Endothelial cell of umbilical vein (primary cell): ENCODE data around the gene CYBB. TPM values are rescaled to one million over a fixed set of nuclear protein-coding genes. Genes with fewer than 3 reads are reported as not detected.
A peak's percentile ranks its signal among the peaks of the same experiment; 100 is the strongest.

ENCODE experiments used
- BruUV-seq: library from RNA; stranded (reverse); fragments of 400-500 nt; replicated peaks from 2 replicates; lab custom pipeline; 2021; lab: Mats Ljungman, UMichigan
- CTCF ChIA-PET: fragments of 300-600, 350-600 bp; sonication (Branson Sonifier 250); formaldehyde crosslinking; loops from one replicate; lab custom pipeline; 2021; ENCODE audit warnings: antibody characterized with exemption, inconsistent platforms; lab: Charles Lee
- POLR2A ChIA-PET: fragments of 300-600, 350-600 bp; sonication (Branson Sonifier 250); formaldehyde crosslinking; loops from one replicate; lab custom pipeline; 2021; ENCODE audit warnings: antibody characterized with exemption, inconsistent platforms; lab: Charles Lee
- DNase-seq: peaks from one replicate; pipeline ENCODE4 v3.0.0-alpha.2; 2011; ENCODE audit warnings: low read depth, low spot score
- FAIRE-seq: peaks from 2 replicates; lab custom pipeline; 2011; peaks lifted over from hg19 to GRCh38; lab: Jason Lieb, UNC
- H2AFZ ChIP-seq: 2 replicates; pipeline ENCODE4 v1.6.0; 2012; ENCODE audit warnings: low read depth, low read length, control low read depth, inconsistent platforms
- H3K27ac ChIP-seq: 2 replicates; pipeline ENCODE4 v1.5.1; 2011; ENCODE audit warnings: low read depth, mild to moderate bottlenecking, control low read depth, low read length, moderate library complexity; ENCODE audit not compliant: insufficient read depth
- H3K27me3 ChIP-seq, 2 experiments: 2 replicates each; pipeline versions ENCODE4 v1.6.0 to v1.6.1; 2011; ENCODE audit warnings: low read length in 2 of 2, mixed read lengths in 1 of 2; ENCODE audit not compliant: control insufficient read depth in 2 of 2, insufficient read depth in 2 of 2
- H3K36me3 ChIP-seq, 2 experiments: 2 replicates in 1 of 2; 3 replicates in 1 of 2; pipeline ENCODE4 v1.5.1; 2011; ENCODE audit warnings: low read length in 2 of 2, mild to moderate bottlenecking in 1 of 2, moderate library complexity in 1 of 2; ENCODE audit not compliant: control insufficient read depth in 2 of 2, insufficient read depth in 2 of 2; ENCODE audit errors: extremely low read depth in 1 of 2
- H3K4me1 ChIP-seq: 3 replicates; pipeline ENCODE4 v1.5.1; 2011; ENCODE audit warnings: mild to moderate bottlenecking, low read length; ENCODE audit not compliant: control insufficient read depth, insufficient read depth; ENCODE audit errors: extremely low read depth
- H3K4me2 ChIP-seq: 2 replicates; pipeline ENCODE4 v1.6.1; 2011; ENCODE audit warnings: low read length, control low read depth, mixed read lengths; ENCODE audit not compliant: insufficient read depth
- H3K4me3 ChIP-seq, 3 experiments: fragments of 200-600 bp in 1 of 3; sonication (generic), shearing (Covaris generic) in 1 of 3; replicated peaks in 1 of 3; 2 replicates each; pipeline ENCODE4 v1.5.1; 2011 to 2016; ENCODE audit warnings: control low read depth in 3 of 3, low read length in 3 of 3, mild to moderate bottlenecking in 2 of 3, inconsistent platforms in 1 of 3, low read depth in 1 of 3, moderate library complexity in 1 of 3; ENCODE audit not compliant: insufficient read depth in 1 of 3
- H3K79me2 ChIP-seq: 2 replicates; pipeline ENCODE4 v1.6.0; 2012; ENCODE audit warnings: low read length, inconsistent platforms; ENCODE audit not compliant: control insufficient read depth, insufficient read depth
- H3K9ac ChIP-seq: replicated peaks from 2 replicates; pipeline ENCODE3; 2011; ENCODE audit warnings: low read length, control low read depth; ENCODE audit not compliant: insufficient read depth; ENCODE audit errors: extremely low read depth
- H3K9me1 ChIP-seq: replicated peaks from 3 replicates; pipeline ENCODE4 v1.6.0; 2011; ENCODE audit warnings: mild to moderate bottlenecking, low read length; ENCODE audit not compliant: control insufficient read depth, insufficient read depth; ENCODE audit errors: extremely low read depth
- H3K9me3 ChIP-seq: replicated peaks from 2 replicates; pipeline ENCODE4 v1.5.1; 2012; ENCODE audit warnings: low read length, inconsistent platforms; ENCODE audit not compliant: control insufficient read depth, insufficient read depth
- H4K20me1 ChIP-seq: replicated peaks from 2 replicates; pipeline ENCODE3; 2011; ENCODE audit warnings: mild to moderate bottlenecking, low read length; ENCODE audit not compliant: control insufficient read depth, insufficient read depth; ENCODE audit errors: extremely low read depth
- EZH2 ChIP-seq: IDR thresholded peaks from 2 replicates; pipeline ENCODE4 v1.6.1; 2012; ENCODE audit warnings: borderline replicate concordance, low read depth, mild to moderate bottlenecking, moderate library complexity, low read length, inconsistent platforms; ENCODE audit not compliant: severe bottlenecking
- FOS ChIP-seq: IDR thresholded peaks from 2 replicates; pipeline ENCODE4 v1.6.1; 2011; ENCODE audit warnings: mild to moderate bottlenecking, low read length, moderate library complexity, borderline replicate concordance; ENCODE audit not compliant: insufficient read depth
- GATA2 ChIP-seq: IDR thresholded peaks from 2 replicates; pipeline ENCODE4 v1.7.0; 2011; ENCODE audit warnings: low read depth, mild to moderate bottlenecking, moderate library complexity, mixed read lengths, low read length; ENCODE audit not compliant: insufficient read length, insufficient read depth
- JUN ChIP-seq: IDR thresholded peaks from 2 replicates; pipeline ENCODE4 v1.6.1; 2011; ENCODE audit warnings: borderline replicate concordance, low read depth; ENCODE audit not compliant: insufficient read length, insufficient read depth
- MAX ChIP-seq: IDR thresholded peaks from 2 replicates; pipeline ENCODE4 v1.6.1; 2011; ENCODE audit not compliant: insufficient read depth, insufficient read length
- MYC ChIP-seq: IDR thresholded peaks from one replicate; pipeline ENCODE4 v1.6.1; 2011; ENCODE audit warnings: mild to moderate bottlenecking, low read depth, low read length
- POLR2A ChIP-seq: IDR thresholded peaks from 2 replicates; pipeline ENCODE4 v1.6.1; 2012; ENCODE audit warnings: low read depth, mild to moderate bottlenecking, control low read depth, low read length
- POLR2AphosphoS5 ChIP-seq: IDR thresholded peaks from 2 replicates; pipeline ENCODE4 v1.6.1; 2012; ENCODE audit warnings: low read depth, mild to moderate bottlenecking, control low read depth, low read length, moderate library complexity; ENCODE audit not compliant: insufficient read depth
- dilution Hi-C: fragments of 300-500 bp; cut with MboI; formaldehyde crosslinking; loops from one replicate; pipeline ENCODE4 v1.15.0; 2019; ENCODE audit warnings: low sequenced_read_pairs; ENCODE audit not compliant: extremely low pct_ligation_motif_present
- intact Hi-C: fragments of 100-400 bp; cut with micrococcal nuclease; formaldehyde crosslinking; loops from one replicate; pipeline ENCODE4 v1.10.0; 2022
- polyA plus RNA-seq, 4 experiments: library from polyadenylated mRNA; depleted of rRNA in 3 of 4; stranded (reverse) in 3 of 4; unstranded in 1 of 4; fragments of >200 nt; gene quantifications; 2 replicates each; pipeline versions ENCODE4 v1.2.1 to v1.2.3, GENCODE V29; 2011 to 2012; ENCODE audit warnings: missing spikeins in 1 of 4
- total RNA-seq: library from RNA; stranded (reverse); gene quantifications from 2 replicates; pipeline ENCODE4 v1.2.3, GENCODE V29; 2021
- TF ChIP-seq, protein P1 (sequence below), 2 donors: IDR thresholded peaks; 1 replicate in 1 of 2; 2 replicates in 1 of 2; pipeline ENCODE4 v1.5.1; 2011; ENCODE audit warnings: low read length in 2 of 2, mild to moderate bottlenecking in 2 of 2, moderate library complexity in 2 of 2, control low read depth in 1 of 2, inconsistent platforms in 1 of 2, low read depth in 1 of 2; ENCODE audit not compliant: insufficient read depth in 1 of 2; ENCODE audit errors: extremely low read depth in 1 of 2

Gene CYBB
- total and polyA plus RNA-seq, 2 donors (not counting 3 experiments of a cell fraction or from before 2014, with no cell fraction given), result not detected

- H4K20me1 ChIP-seq, result no peaks in the 10 kb centered on the region
- no peak overlapping the region for H3K27ac ChIP-seq
- no peaks in the 10 kb centered on the region for H3K27me3 ChIP-seq
- no peak overlapping the region for H3K4me2 ChIP-seq
- ChIA-PET CTCF (no interaction called here), POLR2A (no interaction called here)
- dilution Hi-C loops, result no loop called here
- H3K4me3 ChIP-seq, result no peak overlapping the region
- H3K9ac ChIP-seq, result no peak overlapping the region
- TF ChIP-seq GATA2 (no peak), FOS (no peak), JUN (no peak), POLR2AphosphoS5 (no peak), MAX (no peak), EZH2 (no peak), MYC (no peak), POLR2A (no peak)
- TF ChIP-seq, protein P1, sequence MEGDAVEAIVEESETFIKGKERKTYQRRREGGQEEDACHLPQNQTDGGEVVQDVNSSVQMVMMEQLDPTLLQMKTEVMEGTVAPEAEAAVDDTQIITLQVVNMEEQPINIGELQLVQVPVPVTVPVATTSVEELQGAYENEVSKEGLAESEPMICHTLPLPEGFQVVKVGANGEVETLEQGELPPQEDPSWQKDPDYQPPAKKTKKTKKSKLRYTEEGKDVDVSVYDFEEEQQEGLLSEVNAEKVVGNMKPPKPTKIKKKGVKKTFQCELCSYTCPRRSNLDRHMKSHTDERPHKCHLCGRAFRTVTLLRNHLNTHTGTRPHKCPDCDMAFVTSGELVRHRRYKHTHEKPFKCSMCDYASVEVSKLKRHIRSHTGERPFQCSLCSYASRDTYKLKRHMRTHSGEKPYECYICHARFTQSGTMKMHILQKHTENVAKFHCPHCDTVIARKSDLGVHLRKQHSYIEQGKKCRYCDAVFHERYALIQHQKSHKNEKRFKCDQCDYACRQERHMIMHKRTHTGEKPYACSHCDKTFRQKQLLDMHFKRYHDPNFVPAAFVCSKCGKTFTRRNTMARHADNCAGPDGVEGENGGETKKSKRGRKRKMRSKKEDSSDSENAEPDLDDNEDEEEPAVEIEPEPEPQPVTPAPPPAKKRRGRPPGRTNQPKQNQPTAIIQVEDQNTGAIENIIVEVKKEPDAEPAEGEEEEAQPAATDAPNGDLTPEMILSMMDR (IDR thresholded peaks at IDR 0.05; ENCODE audit: extremely low read depth in 1 of 2, insufficient read depth in 1 of 2, low read depth in 1 of 2, low read length in 2 of 2), result no peak
- FAIRE-seq (no peak), DNase-seq (peak; percentile 1)
- H2AFZ ChIP-seq, result no peak overlapping the region
- BruUV-seq, result no TSS peak
- H3K9me3 ChIP-seq, result no peaks in the 10 kb centered on the region
- no peaks in the 10 kb centered on the region for H3K79me2 ChIP-seq
- no peaks in the 10 kb centered on the region for H3K9me1 ChIP-seq
- intact Hi-C loops, result no loop called here
- no peaks in the 10 kb centered on the region for H3K36me3 ChIP-seq
- no peaks in the 10 kb centered on the region for H3K4me1 ChIP-seq
Measured at GRCh38 chrX:37781814-37782213, 2.0 kb downstream of the CYBB start.
